Measurements from ENCODE around the gene CC2D2B. TPM values are rescaled to one million over a fixed set of nuclear protein-coding genes. Genes with fewer than 3 reads are reported as not detected.

The CC2D2B gene
- total RNA-seq, 2 donors from 2014 or later = 0.33 to 1.4 TPM

- no peaks in the 10 kb centered on the region for H3K36me3 ChIP-seq (ENCODE audit: control insufficient read depth, insufficient read depth, low read length)
- TF ChIP-seq CTCF (conservative IDR thresholded peaks at IDR 0.05) = peak; percentile 87
- 23 to 39% methylated on average over 3 to 5 of the region's 5 CpGs for WGBS, 2 experiments (ENCODE audit: insufficient coverage in 1 of 2, insufficient read length in 1 of 2)
Measured at GRCh38 chr10:96017191-96017687, 109.5 kb downstream of the CC2D2B start.

GRCh38 chr10:96021332-96021731, 113.6 kb downstream of the CC2D2B start:
- WGBS, 2 experiments (ENCODE audit: insufficient coverage in 1 of 2, insufficient read length in 1 of 2) = 75% methylated on average over 1 of the region's 1 CpG; no CpG with 5 or more reads in 1 of the 2 experiments
- H3K4me3 ChIP-seq (ENCODE audit: low read length) = no peak overlapping the region
- peaks cover under 1% of the 10 kb centered on the region for H3K27me3 ChIP-seq (ENCODE audit: control insufficient read depth, insufficient read depth, low read length, poor library complexity, severe bottlenecking)
- DNase-seq = no peak
- no peak for TF ChIP-seq CTCF (conservative IDR thresholded peaks at IDR 0.05)
- Mint-ChIP-seq H3K4me1 (peaks cover 2% of the 10 kb centered on the region), H3K27ac (no peak overlapping the region), H3K4me3 (no peak overlapping the region), H3K9me3 (no peaks in the 10 kb centered on the region), H3K27me3 (ENCODE audit: insufficient read depth) (peaks cover 9% of the 10 kb centered on the region), H3K36me3 (ENCODE audit: low read depth) (no peaks in the 10 kb centered on the region)
- no peak overlapping the region for H3K27ac ChIP-seq (ENCODE audit: low read depth, low read length)
- no peak overlapping the region for H3K9ac ChIP-seq (ENCODE audit: extremely low read depth, low read length, poor library complexity, severe bottlenecking)
- no peaks in the 10 kb centered on the region for H3K4me1 ChIP-seq (ENCODE audit: control insufficient read depth, insufficient read depth, low read length)
- H3K36me3 ChIP-seq (ENCODE audit: control insufficient read depth, insufficient read depth, low read length) = no peaks in the 10 kb centered on the region
- H3K9me3 ChIP-seq (ENCODE audit: control insufficient read depth, low read length) = no peaks in the 10 kb centered on the region

More at GRCh38 chr10:96017191-96017687, 109.5 kb downstream of the CC2D2B start:
- H3K27ac Mint-ChIP-seq = no peak overlapping the region
- H3K9me3 Mint-ChIP-seq = no peaks in the 10 kb centered on the region
- no peaks in the 10 kb centered on the region for H3K36me3 Mint-ChIP-seq (ENCODE audit: low read depth)
- no peak overlapping the region for H3K4me3 Mint-ChIP-seq
- no peak overlapping the region for H3K9ac ChIP-seq (ENCODE audit: extremely low read depth, low read length, poor library complexity, severe bottlenecking)
- H3K4me1 ChIP-seq (ENCODE audit: control insufficient read depth, insufficient read depth, low read length) = no peaks in the 10 kb centered on the region
- peaks cover 6% of the 10 kb centered on the region for H3K27me3 Mint-ChIP-seq (ENCODE audit: insufficient read depth)
- peaks cover 6% of the 10 kb centered on the region for H3K27me3 ChIP-seq (ENCODE audit: control insufficient read depth, insufficient read depth, low read length, poor library complexity, severe bottlenecking)
- peak; percentile 77 for DNase-seq
- no peak overlapping the region for H3K27ac ChIP-seq (ENCODE audit: low read depth, low read length)
- H3K9me3 ChIP-seq (ENCODE audit: control insufficient read depth, low read length) = no peaks in the 10 kb centered on the region
- H3K4me1 Mint-ChIP-seq = peaks cover 5% of the 10 kb centered on the region
- no peak overlapping the region for H3K4me3 ChIP-seq (ENCODE audit: low read length)

GRCh38 chr10:96022739-96023138, 115.0 kb downstream of the CC2D2B start:
- H3K36me3 ChIP-seq (ENCODE audit: control insufficient read depth, insufficient read depth, low read length) = no peaks in the 10 kb centered on the region
- no peaks in the 10 kb centered on the region for H3K4me1 ChIP-seq (ENCODE audit: control insufficient read depth, insufficient read depth, low read length)
- H3K4me3 Mint-ChIP-seq = no peak overlapping the region
- no peaks in the 10 kb centered on the region for H3K9me3 Mint-ChIP-seq
- 90 to 94% methylated on average over 2 of the region's 2 CpGs for WGBS, 2 experiments (ENCODE audit: insufficient coverage in 1 of 2, insufficient read length in 1 of 2)
- H3K4me1 Mint-ChIP-seq = peaks cover 2% of the 10 kb centered on the region
- no peaks in the 10 kb centered on the region for H3K36me3 Mint-ChIP-seq (ENCODE audit: low read depth)
- H3K9ac ChIP-seq (ENCODE audit: extremely low read depth, low read length, poor library complexity, severe bottlenecking) = no peak overlapping the region
- no peak for DNase-seq
- H3K27ac ChIP-seq (ENCODE audit: low read depth, low read length) = no peak overlapping the region
- H3K4me3 ChIP-seq (ENCODE audit: low read length) = no peak overlapping the region
- H3K9me3 ChIP-seq (ENCODE audit: control insufficient read depth, low read length) = no peaks in the 10 kb centered on the region
- no peak for TF ChIP-seq CTCF (conservative IDR thresholded peaks at IDR 0.05)
- H3K27me3 Mint-ChIP-seq (ENCODE audit: insufficient read depth) = peaks cover 9% of the 10 kb centered on the region
- no peaks in the 10 kb centered on the region for H3K27me3 ChIP-seq (ENCODE audit: control insufficient read depth, insufficient read depth, low read length, poor library complexity, severe bottlenecking)
- H3K27ac Mint-ChIP-seq = no peak overlapping the region

Data from endodermal cell (in vitro differentiated cells).